Measurements from ENCODE around the gene C3orf49. TPM values are rescaled to one million over a fixed set of nuclear protein-coding genes. Genes with fewer than 3 reads are reported as not detected.

C3orf49 gene
- total and polyA plus RNA-seq, 12 donors = not detected

- H3K4me3 ChIP-seq = no peak overlapping the region
- WGBS, 4 donors = 47 to 67% (median 58%) methylated on average over 1 of the region's 1 CpG
- no peak for TF ChIP-seq POLR2A (IDR thresholded peaks at IDR 0.05)
- TF ChIP-seq, protein P1, sequence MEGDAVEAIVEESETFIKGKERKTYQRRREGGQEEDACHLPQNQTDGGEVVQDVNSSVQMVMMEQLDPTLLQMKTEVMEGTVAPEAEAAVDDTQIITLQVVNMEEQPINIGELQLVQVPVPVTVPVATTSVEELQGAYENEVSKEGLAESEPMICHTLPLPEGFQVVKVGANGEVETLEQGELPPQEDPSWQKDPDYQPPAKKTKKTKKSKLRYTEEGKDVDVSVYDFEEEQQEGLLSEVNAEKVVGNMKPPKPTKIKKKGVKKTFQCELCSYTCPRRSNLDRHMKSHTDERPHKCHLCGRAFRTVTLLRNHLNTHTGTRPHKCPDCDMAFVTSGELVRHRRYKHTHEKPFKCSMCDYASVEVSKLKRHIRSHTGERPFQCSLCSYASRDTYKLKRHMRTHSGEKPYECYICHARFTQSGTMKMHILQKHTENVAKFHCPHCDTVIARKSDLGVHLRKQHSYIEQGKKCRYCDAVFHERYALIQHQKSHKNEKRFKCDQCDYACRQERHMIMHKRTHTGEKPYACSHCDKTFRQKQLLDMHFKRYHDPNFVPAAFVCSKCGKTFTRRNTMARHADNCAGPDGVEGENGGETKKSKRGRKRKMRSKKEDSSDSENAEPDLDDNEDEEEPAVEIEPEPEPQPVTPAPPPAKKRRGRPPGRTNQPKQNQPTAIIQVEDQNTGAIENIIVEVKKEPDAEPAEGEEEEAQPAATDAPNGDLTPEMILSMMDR (IDR thresholded peaks at IDR 0.05) = no peak
- peaks cover 0 to 22% of the 10 kb centered on the region in 2 donors for H3K4me1 ChIP-seq (replicated peaks in 1 of 2)
- no peak overlapping the region for H3K27ac ChIP-seq
- H3K9me3 ChIP-seq (replicated peaks in 1 of 3) = no peaks in the 10 kb centered on the region
- DNase-seq = no peak
- peaks cover 0 to 8% of the 10 kb centered on the region in 2 donors for H3K36me3 ChIP-seq (replicated peaks in 1 of 2)
- intact Hi-C loops (cut with DNase I) = no loop called here
- H3K27me3 ChIP-seq = no peaks in the 10 kb centered on the region
Measured at GRCh38 chr3:63896332-63897030, 77.4 kb downstream of the C3orf49 start.

Other genes with a start within 250 kb of the C3orf49 start
- not detected for gene SNTN, start 166.6 kb upstream of the C3orf49 start, total RNA-seq
- not detected for gene SNTN, start 166.6 kb upstream of the C3orf49 start, polyA plus RNA-seq
- gene THOC7, start 44.5 kb downstream of the C3orf49 start, total RNA-seq = 10 to 100 TPM; 34.8 to 81.3 (median 64.4) TPM
- 100 to 1,000 TPM; 113 to 144 (median 142) TPM for gene THOC7, start 44.5 kb downstream of the C3orf49 start, polyA plus RNA-seq
- gene ATXN7, start 44.6 kb downstream of the C3orf49 start, total RNA-seq = 10 to 100 TPM in 8 of 9 donors, 1 to 10 TPM in 1; 9.6 to 27.3 (median 19.7) TPM
- gene ATXN7, start 44.6 kb downstream of the C3orf49 start, polyA plus RNA-seq = 10 to 100 TPM in 2 of 3 donors, 1 to 10 TPM in 1; 4.1 to 13.6 (median 12.1) TPM
- gene SCAANT1, start 93.1 kb downstream of the C3orf49 start, total RNA-seq = 1 to 10 TPM in 1 of 9 donors, not detected in 8; 1.3 TPM
- gene SCAANT1, start 93.1 kb downstream of the C3orf49 start, polyA plus RNA-seq = 1 to 10 TPM in 1 of 3 donors, not detected in 2; 1.6 TPM
- 100 to 1,000 TPM in 4 of 9 donors, 10 to 100 TPM in 5; 67.7 to 206 (median 97.9) TPM for gene PSMD6, start 204.2 kb downstream of the C3orf49 start, total RNA-seq
- gene PSMD6, start 204.2 kb downstream of the C3orf49 start, polyA plus RNA-seq = 100 to 1,000 TPM in 1 of 3 donors, 10 to 100 TPM in 2; 52.8 to 205 (median 54.7) TPM

Data from adrenal gland (tissue), 12 donors.